Jurkat, Clone E6-1 (cell line): ENCODE data around the gene NECAP2.
"Not testable (repeated sequence)": the region's sequence is repeated elsewhere in the genome, so short reads cannot be mapped to it uniquely, and the experiment has no call there.

Experiments used
- DNase-seq: peaks from one replicate; pipeline ENCODE4 v3.0.0-alpha.2; 2011; ENCODE audit warnings: low read depth, low spot score
- H3K4me3 ChIP-seq: 2 replicates; pipeline ENCODE4 v1.5.1; 2011; ENCODE audit warnings: mild to moderate bottlenecking, low read length, control low read depth, moderate library complexity

The NECAP2 gene

GRCh38 chr1:16451841-16452528 is 11.5 kb downstream of the NECAP2 start:
- no peak overlapping the region for H3K4me3 ChIP-seq
- DNase-seq = no peak

- not testable (repeated sequence) for H3K4me3 ChIP-seq, DNase-seq
Measured at GRCh38 chr1:16454909-16455308, 14.4 kb downstream of the NECAP2 start.

GRCh38 chr1:16456151-16456550 is 15.6 kb downstream of the NECAP2 start:
- not testable (repeated sequence) for H3K4me3 ChIP-seq, DNase-seq

- no peak overlapping the region for H3K4me3 ChIP-seq
- DNase-seq = no peak
Measured at GRCh38 chr1:16458831-16459230, 18.3 kb downstream of the NECAP2 start.

- H3K4me3 ChIP-seq = no peak overlapping the region
- no peak for DNase-seq
Measured at GRCh38 chr1:16459352-16459925, 18.9 kb downstream of the NECAP2 start.

GRCh38 chr1:16461681-16462080 is 21.2 kb downstream of the NECAP2 start:
- no peak for DNase-seq
- no peak overlapping the region for H3K4me3 ChIP-seq

- no peak for DNase-seq
- H3K4me3 ChIP-seq = no peak overlapping the region
Measured at GRCh38 chr1:16462773-16463330, 22.3 kb downstream of the NECAP2 start.

GRCh38 chr1:16464917-16465625 is 24.5 kb downstream of the NECAP2 start:
- no peak for DNase-seq

GRCh38 chr1:16468558-16468957 is 28.0 kb downstream of the NECAP2 start:
- no peak for DNase-seq
- no peak overlapping the region for H3K4me3 ChIP-seq

More at GRCh38 chr1:16464917-16465625, 24.5 kb downstream of the NECAP2 start:
- no peak overlapping the region for H3K4me3 ChIP-seq

GRCh38 chr1:16474166-16474800 is 33.8 kb downstream of the NECAP2 start:
- no peak overlapping the region for H3K4me3 ChIP-seq
- no peak for DNase-seq

- peak; percentile 16 for DNase-seq
- H3K4me3 ChIP-seq = not testable (repeated sequence)
Measured at GRCh38 chr1:16474891-16475290, 34.4 kb downstream of the NECAP2 start.

- H3K4me3 ChIP-seq, DNase-seq: not testable (repeated sequence)
Measured at GRCh38 chr1:16475771-16476770, 35.5 kb downstream of the NECAP2 start.

GRCh38 chr1:16478091-16478490 is 37.6 kb downstream of the NECAP2 start:
- no peak overlapping the region for H3K4me3 ChIP-seq
- no peak for DNase-seq

- DNase-seq, H3K4me3 ChIP-seq: not testable (repeated sequence)
Measured at GRCh38 chr1:16483146-16483545, 42.6 kb downstream of the NECAP2 start.

GRCh38 chr1:16483639-16484500 is 43.3 kb downstream of the NECAP2 start:
- not testable (repeated sequence) for DNase-seq, H3K4me3 ChIP-seq

GRCh38 chr1:16484501-16484835 is 43.9 kb downstream of the NECAP2 start:
- no peak for DNase-seq
- H3K4me3 ChIP-seq = no peak overlapping the region

GRCh38 chr1:16484931-16485330 is 44.4 kb downstream of the NECAP2 start:
- DNase-seq = no peak

GRCh38 chr1:16486316-16486715 is 45.8 kb downstream of the NECAP2 start:
- not testable (repeated sequence) for DNase-seq, H3K4me3 ChIP-seq

More at GRCh38 chr1:16484931-16485330, 44.4 kb downstream of the NECAP2 start:
- H3K4me3 ChIP-seq = no peak overlapping the region
